Measurements from ENCODE around the gene COMMD9. TPM values are rescaled to one million over a fixed set of nuclear protein-coding genes. Genes with fewer than 3 reads are reported as not detected.

The COMMD9 gene
- total and polyA plus RNA-seq, 2 experiments from 2014 or later: 22.4 to 44.1 TPM

DNA sequence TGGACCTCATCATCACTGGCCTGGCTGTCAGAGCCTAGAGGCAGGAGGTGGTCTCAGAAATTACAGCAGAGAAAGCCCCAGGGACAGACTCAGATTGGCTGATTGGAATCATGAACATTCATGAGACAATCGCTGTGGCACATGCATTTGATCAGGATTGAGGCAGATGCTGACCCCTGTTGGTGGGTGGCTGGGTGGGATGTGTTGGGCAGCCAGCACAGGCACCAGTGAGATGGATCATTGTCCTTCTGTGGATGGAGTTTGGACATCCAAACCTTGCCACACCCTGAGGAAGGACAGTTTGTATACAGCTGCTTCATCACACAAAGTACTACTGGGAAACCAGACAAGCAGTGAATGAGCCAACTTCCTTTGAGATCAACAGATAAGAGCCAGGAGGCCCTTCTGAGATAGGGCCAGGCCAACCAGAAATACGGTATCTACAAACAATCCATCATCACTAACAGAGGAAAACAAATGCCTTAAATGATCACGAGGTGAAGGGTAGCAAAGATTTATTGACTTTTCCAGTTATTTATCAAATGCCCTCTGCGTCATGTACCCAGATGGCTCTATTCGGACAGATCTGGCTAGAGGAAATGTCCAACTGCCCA is 17.3 kb downstream of the COMMD9 start:
- H3K27me3 ChIP-seq (ENCODE audit: insufficient read depth): no peaks in the 10 kb centered on the region
- H3K4me1 Mint-ChIP-seq: no peaks in the 10 kb centered on the region
- H3K4me2 ChIP-seq: no peak overlapping the region
- no peaks in the 10 kb centered on the region for H3F3A ChIP-seq (replicated peaks; ENCODE audit: low read depth)
- no peak for DNase-seq (ENCODE audit: low spot score)
- no peaks in the 10 kb centered on the region for H3K9me3 Mint-ChIP-seq
- no peaks in the 10 kb centered on the region for H4K20me1 ChIP-seq (replicated peaks; ENCODE audit: insufficient read depth)
- H3K36me3 ChIP-seq (ENCODE audit: insufficient read depth): no peaks in the 10 kb centered on the region
- H3K4me3 Mint-ChIP-seq: no peak overlapping the region
- TF ChIP-seq POLR2AphosphoS5 (IDR thresholded peaks at IDR 0.05; ENCODE audit: low read depth): no peak
- TF ChIP-seq, protein P1, sequence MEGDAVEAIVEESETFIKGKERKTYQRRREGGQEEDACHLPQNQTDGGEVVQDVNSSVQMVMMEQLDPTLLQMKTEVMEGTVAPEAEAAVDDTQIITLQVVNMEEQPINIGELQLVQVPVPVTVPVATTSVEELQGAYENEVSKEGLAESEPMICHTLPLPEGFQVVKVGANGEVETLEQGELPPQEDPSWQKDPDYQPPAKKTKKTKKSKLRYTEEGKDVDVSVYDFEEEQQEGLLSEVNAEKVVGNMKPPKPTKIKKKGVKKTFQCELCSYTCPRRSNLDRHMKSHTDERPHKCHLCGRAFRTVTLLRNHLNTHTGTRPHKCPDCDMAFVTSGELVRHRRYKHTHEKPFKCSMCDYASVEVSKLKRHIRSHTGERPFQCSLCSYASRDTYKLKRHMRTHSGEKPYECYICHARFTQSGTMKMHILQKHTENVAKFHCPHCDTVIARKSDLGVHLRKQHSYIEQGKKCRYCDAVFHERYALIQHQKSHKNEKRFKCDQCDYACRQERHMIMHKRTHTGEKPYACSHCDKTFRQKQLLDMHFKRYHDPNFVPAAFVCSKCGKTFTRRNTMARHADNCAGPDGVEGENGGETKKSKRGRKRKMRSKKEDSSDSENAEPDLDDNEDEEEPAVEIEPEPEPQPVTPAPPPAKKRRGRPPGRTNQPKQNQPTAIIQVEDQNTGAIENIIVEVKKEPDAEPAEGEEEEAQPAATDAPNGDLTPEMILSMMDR (conservative IDR thresholded peaks at IDR 0.05; ENCODE audit: low read depth in 2 of 2): peak; percentile 29 to 51; a peak in 3 of 4 replicates
- TF ChIP-seq, protein P2, sequence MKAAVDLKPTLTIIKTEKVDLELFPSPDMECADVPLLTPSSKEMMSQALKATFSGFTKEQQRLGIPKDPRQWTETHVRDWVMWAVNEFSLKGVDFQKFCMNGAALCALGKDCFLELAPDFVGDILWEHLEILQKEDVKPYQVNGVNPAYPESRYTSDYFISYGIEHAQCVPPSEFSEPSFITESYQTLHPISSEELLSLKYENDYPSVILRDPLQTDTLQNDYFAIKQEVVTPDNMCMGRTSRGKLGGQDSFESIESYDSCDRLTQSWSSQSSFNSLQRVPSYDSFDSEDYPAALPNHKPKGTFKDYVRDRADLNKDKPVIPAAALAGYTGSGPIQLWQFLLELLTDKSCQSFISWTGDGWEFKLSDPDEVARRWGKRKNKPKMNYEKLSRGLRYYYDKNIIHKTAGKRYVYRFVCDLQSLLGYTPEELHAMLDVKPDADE (IDR thresholded peaks at IDR 0.05): no peak
- H3K4me3 ChIP-seq: no peak overlapping the region
- H3K36me3 Mint-ChIP-seq (ENCODE audit: low read depth): peaks cover 9% of the 10 kb centered on the region
- H2AFZ ChIP-seq: no peak overlapping the region
- ATAC-seq: no peak
- H3K27me3 Mint-ChIP-seq (ENCODE audit: insufficient read depth, low read depth, poor library complexity): peaks cover 6% of the 10 kb centered on the region
- H3K9me2 ChIP-seq (ENCODE audit: insufficient read depth): no peaks in the 10 kb centered on the region
- no peak overlapping the region for H3K27ac ChIP-seq (ENCODE audit: low read depth)
- H3K79me2 ChIP-seq (replicated peaks; ENCODE audit: insufficient read depth): no peaks in the 10 kb centered on the region
- no peaks in the 10 kb centered on the region for H3K4me1 ChIP-seq (ENCODE audit: insufficient read depth)
- no peak overlapping the region for H3K27ac Mint-ChIP-seq

DNA sequence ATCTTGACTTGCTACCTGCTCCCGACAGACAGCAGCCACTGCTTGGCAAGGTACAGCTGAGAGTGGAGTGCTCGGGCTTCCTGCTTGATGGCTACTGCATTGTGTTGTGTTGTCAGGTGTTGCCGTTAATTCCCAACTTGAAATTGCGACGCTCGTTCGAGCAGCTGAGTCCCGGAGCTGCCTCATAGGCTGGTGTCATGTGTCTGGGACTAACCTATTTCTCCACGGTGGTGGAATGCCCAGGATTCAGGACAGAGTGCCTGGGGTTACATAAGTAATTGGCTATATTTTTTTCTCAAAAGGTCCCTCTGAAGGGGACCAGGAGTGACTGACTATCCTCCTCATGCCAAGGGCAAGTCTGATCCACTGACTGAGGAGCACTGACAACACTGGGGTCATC is 18.5 kb downstream of the COMMD9 start:
- DNase-seq (ENCODE audit: low spot score): no peak
- Histone ChIP-seq H3K27ac (ENCODE audit: low read depth) (no peak overlapping the region), H3K4me3 (no peak overlapping the region), H2AFZ (no peak overlapping the region), H3K4me2 (no peak overlapping the region), H3K36me3 (ENCODE audit: insufficient read depth) (no peaks in the 10 kb centered on the region), H3K9me2 (ENCODE audit: insufficient read depth) (no peaks in the 10 kb centered on the region), H3F3A (replicated peaks; ENCODE audit: low read depth) (no peaks in the 10 kb centered on the region), H3K79me2 (replicated peaks; ENCODE audit: insufficient read depth) (no peaks in the 10 kb centered on the region), H3K27me3 (ENCODE audit: insufficient read depth) (no peaks in the 10 kb centered on the region), H3K4me1 (ENCODE audit: insufficient read depth) (no peaks in the 10 kb centered on the region), H4K20me1 (replicated peaks; ENCODE audit: insufficient read depth) (no peaks in the 10 kb centered on the region)
- peaks cover 9% of the 10 kb centered on the region for H3K36me3 Mint-ChIP-seq (ENCODE audit: low read depth)
- no peak for ATAC-seq
- peaks cover 6% of the 10 kb centered on the region for H3K27me3 Mint-ChIP-seq (ENCODE audit: insufficient read depth, low read depth, poor library complexity)
- no peaks in the 10 kb centered on the region for H3K9me3 Mint-ChIP-seq
- H3K4me1 Mint-ChIP-seq: peaks cover 7% of the 10 kb centered on the region; the same call in 2 of the 3 replicates
- H3K27ac Mint-ChIP-seq: no peak overlapping the region
- H3K4me3 Mint-ChIP-seq: no peak overlapping the region
- TF ChIP-seq, protein P3, sequence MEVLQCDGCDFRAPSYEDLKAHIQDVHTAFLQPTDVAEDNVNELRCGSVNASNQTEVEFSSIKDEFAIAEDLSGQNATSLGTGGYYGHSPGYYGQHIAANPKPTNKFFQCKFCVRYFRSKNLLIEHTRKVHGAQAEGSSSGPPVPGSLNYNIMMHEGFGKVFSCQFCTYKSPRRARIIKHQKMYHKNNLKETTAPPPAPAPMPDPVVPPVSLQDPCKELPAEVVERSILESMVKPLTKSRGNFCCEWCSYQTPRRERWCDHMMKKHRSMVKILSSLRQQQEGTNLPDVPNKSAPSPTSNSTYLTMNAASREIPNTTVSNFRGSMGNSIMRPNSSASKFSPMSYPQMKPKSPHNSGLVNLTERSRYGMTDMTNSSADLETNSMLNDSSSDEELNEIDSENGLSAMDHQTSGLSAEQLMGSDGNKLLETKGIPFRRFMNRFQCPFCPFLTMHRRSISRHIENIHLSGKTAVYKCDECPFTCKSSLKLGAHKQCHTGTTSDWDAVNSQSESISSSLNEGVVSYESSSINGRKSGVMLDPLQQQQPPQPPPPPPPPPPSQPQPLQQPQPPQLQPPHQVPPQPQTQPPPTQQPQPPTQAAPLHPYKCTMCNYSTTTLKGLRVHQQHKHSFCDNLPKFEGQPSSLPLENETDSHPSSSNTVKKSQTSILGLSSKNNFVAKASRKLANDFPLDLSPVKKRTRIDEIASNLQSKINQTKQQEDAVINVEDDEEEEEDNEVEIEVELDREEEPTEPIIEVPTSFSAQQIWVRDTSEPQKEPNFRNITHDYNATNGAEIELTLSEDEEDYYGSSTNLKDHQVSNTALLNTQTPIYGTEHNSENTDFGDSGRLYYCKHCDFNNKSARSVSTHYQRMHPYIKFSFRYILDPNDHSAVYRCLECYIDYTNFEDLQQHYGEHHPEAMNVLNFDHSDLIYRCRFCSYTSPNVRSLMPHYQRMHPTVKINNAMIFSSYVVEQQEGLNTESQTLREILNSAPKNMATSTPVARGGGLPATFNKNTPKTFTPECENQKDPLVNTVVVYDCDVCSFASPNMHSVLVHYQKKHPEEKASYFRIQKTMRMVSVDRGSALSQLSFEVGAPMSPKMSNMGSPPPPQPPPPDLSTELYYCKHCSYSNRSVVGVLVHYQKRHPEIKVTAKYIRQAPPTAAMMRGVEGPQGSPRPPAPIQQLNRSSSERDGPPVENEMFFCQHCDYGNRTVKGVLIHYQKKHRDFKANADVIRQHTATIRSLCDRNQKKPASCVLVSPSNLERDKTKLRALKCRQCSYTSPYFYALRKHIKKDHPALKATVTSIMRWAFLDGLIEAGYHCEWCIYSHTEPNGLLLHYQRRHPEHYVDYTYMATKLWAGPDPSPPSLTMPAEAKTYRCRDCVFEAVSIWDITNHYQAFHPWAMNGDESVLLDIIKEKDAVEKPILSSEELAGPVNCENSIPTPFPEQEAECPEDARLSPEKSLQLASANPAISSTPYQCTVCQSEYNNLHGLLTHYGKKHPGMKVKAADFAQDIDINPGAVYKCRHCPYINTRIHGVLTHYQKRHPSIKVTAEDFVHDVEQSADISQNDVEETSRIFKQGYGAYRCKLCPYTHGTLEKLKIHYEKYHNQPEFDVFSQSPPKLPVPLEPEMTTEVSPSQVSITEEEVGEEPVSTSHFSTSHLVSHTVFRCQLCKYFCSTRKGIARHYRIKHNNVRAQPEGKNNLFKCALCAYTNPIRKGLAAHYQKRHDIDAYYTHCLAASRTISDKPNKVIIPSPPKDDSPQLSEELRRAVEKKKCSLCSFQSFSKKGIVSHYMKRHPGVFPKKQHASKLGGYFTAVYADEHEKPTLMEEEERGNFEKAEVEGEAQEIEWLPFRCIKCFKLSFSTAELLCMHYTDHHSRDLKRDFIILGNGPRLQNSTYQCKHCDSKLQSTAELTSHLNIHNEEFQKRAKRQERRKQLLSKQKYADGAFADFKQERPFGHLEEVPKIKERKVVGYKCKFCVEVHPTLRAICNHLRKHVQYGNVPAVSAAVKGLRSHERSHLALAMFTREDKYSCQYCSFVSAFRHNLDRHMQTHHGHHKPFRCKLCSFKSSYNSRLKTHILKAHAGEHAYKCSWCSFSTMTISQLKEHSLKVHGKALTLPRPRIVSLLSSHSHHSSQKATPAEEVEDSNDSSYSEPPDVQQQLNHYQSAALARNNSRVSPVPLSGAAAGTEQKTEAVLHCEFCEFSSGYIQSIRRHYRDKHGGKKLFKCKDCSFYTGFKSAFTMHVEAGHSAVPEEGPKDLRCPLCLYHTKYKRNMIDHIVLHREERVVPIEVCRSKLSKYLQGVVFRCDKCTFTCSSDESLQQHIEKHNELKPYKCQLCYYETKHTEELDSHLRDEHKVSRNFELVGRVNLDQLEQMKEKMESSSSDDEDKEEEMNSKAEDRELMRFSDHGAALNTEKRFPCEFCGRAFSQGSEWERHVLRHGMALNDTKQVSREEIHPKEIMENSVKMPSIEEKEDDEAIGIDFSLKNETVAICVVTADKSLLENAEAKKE (CRISPR knock-in tag; IDR thresholded peaks at IDR 0.05): no peak
- TF ChIP-seq, protein P2 (IDR thresholded peaks at IDR 0.05): no peak
- TF ChIP-seq, protein P4, sequence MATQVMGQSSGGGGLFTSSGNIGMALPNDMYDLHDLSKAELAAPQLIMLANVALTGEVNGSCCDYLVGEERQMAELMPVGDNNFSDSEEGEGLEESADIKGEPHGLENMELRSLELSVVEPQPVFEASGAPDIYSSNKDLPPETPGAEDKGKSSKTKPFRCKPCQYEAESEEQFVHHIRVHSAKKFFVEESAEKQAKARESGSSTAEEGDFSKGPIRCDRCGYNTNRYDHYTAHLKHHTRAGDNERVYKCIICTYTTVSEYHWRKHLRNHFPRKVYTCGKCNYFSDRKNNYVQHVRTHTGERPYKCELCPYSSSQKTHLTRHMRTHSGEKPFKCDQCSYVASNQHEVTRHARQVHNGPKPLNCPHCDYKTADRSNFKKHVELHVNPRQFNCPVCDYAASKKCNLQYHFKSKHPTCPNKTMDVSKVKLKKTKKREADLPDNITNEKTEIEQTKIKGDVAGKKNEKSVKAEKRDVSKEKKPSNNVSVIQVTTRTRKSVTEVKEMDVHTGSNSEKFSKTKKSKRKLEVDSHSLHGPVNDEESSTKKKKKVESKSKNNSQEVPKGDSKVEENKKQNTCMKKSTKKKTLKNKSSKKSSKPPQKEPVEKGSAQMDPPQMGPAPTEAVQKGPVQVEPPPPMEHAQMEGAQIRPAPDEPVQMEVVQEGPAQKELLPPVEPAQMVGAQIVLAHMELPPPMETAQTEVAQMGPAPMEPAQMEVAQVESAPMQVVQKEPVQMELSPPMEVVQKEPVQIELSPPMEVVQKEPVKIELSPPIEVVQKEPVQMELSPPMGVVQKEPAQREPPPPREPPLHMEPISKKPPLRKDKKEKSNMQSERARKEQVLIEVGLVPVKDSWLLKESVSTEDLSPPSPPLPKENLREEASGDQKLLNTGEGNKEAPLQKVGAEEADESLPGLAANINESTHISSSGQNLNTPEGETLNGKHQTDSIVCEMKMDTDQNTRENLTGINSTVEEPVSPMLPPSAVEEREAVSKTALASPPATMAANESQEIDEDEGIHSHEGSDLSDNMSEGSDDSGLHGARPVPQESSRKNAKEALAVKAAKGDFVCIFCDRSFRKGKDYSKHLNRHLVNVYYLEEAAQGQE (IDR thresholded peaks at IDR 0.05; ENCODE audit: unreplicated experiment): no peak
- no peak for TF ChIP-seq NANOG (IDR thresholded peaks at IDR 0.05; ENCODE audit: borderline replicate concordance)
- no peak for TF ChIP-seq ZNF114 (CRISPR knock-in tag; IDR thresholded peaks at IDR 0.05)

Measured in GM23338 (cell line).